HG03354 (cell line): ENCODE measurements around the gene CACNA1A.
"Not testable (repeated sequence)": the region's sequence is repeated elsewhere in the genome, so short reads cannot be mapped to it uniquely, and the experiment has no call there.

Source experiments
- ATAC-seq: cut with Tn5 transposase; IDR thresholded peaks from one replicate; pipeline ENCODE4 v1.9.1; 2021; ENCODE audit warnings: mild to moderate bottlenecking; ENCODE audit not compliant: unreplicated experiment, poor library complexity, severe bottlenecking

The CACNA1A gene

GRCh38 chr19:13181747-13182388 is 324.4 kb downstream of the CACNA1A start:
- no peak for ATAC-seq

- not testable (repeated sequence) for ATAC-seq
Observed at GRCh38 chr19:13178291-13178690, 328.0 kb downstream of the CACNA1A start.

- ATAC-seq = not testable (repeated sequence)
Observed at GRCh38 chr19:13177584-13177983, 328.7 kb downstream of the CACNA1A start.

- no peak for ATAC-seq
Observed at GRCh38 chr19:13176345-13176744, 329.9 kb downstream of the CACNA1A start.

DNA sequence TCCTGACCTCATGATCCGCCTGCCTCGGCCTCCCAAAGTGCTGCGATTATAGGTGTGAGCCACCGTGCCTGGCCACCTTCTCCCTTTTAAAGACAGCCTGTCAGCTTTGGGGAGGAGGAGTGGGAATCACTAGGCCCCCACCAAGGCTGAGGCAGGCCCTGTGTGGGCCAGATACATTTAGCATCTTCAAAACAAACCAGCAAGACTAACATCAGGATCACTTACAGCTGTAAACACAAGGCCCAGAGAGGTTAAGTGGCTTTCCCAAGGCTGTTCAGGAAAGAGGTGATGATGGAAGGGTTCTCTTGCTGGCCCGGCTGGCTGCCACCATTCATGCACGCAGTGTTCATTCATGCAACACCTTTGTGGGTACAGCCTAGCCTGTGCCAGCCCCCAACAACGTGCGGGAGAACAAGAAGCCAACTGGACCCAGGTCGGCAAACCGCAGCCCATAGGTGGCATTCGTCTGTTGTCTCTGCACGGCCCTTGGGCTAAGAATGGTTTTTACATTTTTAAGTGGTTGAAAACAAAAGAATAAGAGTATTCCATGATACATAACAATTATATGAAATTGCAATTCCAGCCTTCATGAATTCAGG is 333.0 kb downstream of the CACNA1A start:
- ATAC-seq = no peak

- no peak for ATAC-seq
Observed at GRCh38 chr19:13172346-13173138, 333.7 kb downstream of the CACNA1A start.

- ATAC-seq = no peak
Observed at GRCh38 chr19:13171146-13171545, 335.1 kb downstream of the CACNA1A start.

DNA sequence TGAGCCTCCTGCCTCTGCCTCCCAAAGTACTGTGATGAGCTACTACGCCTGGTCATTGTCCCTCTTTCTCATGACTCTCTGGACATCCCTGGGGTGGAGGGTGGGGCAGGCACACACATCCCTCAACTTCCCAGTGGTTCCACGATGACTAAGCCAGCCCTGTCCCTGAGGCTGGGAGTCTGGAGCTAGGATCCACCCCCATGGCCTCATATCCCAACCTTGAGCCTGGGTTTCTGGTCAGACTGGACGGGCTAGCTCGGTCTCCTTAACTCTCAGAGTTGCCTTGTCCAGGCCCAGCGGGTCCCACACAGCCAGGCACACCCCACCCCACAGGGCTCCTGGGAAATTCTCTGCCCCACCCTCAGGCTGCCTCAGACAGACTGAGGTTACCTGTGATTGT is 336.5 kb downstream of the CACNA1A start:
- no peak for ATAC-seq

DNA sequence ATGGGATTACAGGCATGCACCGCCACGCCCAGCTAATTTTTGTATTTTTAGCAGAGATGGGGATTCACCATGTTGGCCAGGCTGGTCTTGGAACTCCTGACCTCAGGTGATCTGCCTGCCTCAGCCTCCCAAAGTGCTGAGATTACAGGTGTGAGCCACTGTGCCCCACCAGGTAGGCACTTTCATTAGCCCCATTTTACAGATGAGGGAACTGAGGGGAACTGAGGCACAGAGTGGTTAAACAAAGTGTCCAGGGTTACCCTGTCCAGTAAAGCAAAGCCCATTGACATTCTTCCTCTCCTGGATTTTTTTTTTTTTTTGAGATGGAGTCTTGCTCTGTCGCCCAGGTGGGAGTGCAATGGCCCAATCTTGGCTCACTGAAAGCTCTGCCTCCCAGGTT is 340.1 kb downstream of the CACNA1A start:
- ATAC-seq = not testable (repeated sequence)

DNA sequence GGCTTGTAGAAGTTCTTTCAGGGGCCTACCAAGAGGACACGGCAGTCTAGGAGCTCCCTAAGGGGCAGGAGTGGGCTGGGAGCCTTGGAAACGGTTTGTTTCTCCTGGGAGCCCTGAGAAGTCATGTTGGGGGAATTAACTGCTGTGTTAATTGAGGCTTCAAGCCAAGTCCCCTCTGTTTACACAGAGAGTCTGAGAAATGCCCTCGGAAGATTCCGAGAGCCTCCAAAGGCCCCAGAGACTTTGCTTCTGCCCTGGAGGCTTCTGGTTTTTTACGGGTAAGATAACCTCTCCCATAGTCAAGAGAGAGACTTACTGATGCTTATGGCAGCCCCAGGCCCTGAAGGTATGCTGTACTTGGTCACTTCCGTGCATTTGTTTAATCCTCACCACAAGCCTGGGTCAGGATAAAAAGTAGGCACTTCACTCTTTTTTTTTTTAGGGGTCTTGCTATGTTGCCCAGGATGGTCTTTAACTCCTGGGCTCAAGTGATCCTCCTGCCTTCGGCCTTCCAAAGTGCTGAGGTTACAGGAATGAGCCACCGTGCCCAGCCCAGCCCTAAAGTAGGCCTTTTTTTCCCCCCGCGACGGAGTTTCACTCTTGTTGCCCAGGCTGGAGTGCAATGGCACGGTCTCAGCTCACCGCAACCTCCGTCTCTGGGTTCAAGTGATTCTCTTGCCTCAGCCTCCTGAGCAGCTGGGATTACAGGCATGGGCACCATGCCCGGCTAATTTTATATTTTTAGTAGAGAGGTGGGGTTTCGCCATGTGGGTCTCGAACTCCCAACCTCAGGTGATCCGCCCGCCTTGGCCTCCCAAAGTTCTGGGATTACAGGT is 340.9 kb downstream of the CACNA1A start:
- no peak for ATAC-seq

DNA sequence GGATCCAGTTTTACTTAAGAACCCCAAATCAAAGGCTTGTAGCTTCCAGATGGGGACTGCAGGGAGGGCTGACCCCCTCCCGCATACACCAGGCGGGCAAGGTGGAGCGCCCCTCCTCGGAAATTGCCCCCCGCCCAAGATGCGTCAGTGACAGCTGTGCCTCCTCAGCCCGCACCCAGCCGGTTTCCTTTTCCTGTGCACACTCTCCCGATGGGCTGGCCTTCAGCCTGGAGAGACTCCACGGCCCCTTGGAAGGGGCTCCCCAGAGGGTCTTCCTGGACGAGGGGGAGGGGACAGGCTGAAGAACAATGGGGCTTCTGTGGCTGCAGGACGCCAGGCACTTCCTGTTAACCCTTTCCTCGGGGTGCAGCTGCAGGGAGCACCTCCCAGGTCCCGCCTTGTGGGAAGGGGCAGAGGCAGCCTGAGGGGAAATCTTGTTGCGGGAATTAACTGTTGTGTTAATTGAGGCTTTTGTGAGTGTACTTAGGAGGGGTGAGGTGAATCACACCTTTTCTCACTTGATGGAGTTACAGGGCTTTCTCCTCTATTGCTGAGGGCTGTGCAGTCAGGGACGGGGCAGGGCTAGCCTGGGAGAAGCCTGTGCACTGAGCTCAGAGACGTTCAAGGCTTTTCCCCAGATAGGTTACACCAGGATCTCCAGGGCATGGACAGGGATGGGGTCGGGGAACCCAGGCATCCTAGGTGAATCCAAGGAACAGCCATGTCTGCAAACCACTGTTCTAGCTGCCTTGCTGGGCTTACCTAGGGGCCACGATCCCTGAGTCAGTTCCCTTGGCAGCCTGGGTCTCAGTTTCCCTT is 341.7 kb downstream of the CACNA1A start:
- ATAC-seq = no peak

- ATAC-seq = peak; percentile 4
Observed at GRCh38 chr19:13163609-13164342, 342.5 kb downstream of the CACNA1A start.

- peak; percentile 49 for ATAC-seq
Observed at GRCh38 chr19:13162724-13163608, 343.3 kb downstream of the CACNA1A start.

DNA sequence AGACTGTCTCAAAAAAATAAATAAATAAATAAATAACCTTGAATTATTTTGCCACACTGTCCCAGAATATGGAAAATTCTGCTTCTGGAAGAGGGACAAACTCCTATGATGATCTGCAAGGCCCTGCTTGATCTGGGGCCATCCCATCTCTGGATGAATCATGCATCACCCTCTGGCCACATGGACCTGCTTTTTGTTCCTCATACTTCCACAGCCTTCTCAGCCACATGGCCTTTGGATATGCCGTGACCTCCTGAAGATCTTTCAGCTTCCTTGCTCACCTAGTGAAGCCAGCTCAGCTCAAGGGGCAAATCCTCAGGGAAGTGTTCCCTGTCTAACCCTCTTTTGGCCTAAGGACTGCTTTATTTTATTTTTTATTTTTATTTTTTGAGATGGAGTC is 345.7 kb downstream of the CACNA1A start:
- ATAC-seq = no peak

- no peak for ATAC-seq
Observed at GRCh38 chr19:13159713-13160112, 346.6 kb downstream of the CACNA1A start.
